Measurements from ENCODE around the gene VKORC1L1. TPM values are rescaled to one million over a fixed set of nuclear protein-coding genes. Genes with fewer than 3 reads are reported as not detected.
"Not testable (repeated sequence)": the region's sequence is repeated elsewhere in the genome, so short reads cannot be mapped to it uniquely, and the experiment has no call there.

Gene VKORC1L1
- total RNA-seq, 1 experiment from 2014 or later, result 25.0 TPM

DNA sequence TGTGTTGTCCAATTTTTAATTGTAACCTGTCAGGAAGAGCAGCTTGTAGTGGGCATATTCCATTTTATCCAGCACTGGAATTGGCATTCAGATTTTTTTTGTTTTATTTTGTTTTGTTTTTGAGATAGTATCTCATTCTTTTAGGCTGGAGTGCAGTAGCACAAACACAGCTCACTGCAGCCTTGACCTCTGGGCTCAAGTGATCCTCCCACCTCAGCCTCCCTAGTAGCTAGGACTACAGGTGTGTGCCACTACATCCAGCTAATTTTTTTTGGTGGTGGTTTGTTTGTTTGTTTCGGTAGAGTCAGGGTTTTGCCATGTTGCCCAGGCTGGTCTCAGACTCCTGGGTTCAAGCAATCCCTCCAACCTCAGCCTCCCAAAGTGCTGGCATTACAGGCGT lies 64.4 kb downstream of the VKORC1L1 start:
- DNase-seq (ENCODE audit: low read depth), result no peak

DNA sequence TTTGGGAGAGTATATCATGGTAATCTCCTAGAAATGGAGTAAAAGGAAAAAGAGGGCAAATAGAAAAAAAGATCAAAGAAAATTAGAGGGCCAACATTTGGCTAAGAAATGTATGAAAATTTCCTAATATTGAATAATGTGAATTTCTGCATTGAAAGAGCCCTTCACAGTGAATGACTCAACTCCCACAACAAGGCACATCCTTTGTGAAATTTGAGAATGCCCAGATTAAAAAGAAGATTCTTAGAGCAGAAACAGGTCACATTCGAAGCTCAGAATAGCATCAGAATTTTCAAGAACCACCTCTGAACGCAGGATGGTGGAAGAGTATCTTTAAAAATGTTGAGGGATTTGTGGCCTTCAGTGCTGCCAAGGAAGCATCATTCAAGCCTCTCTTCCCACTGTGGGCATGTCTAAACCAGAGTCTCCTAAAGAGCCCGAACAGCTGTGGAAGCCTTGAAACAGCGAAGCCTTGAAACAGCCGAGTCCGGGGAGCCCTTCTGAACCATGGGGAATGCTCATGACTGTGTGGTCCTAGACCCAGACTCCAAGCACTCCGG lies 65.5 kb downstream of the VKORC1L1 start:
- DNase-seq (ENCODE audit: low read depth), result no peak

DNA sequence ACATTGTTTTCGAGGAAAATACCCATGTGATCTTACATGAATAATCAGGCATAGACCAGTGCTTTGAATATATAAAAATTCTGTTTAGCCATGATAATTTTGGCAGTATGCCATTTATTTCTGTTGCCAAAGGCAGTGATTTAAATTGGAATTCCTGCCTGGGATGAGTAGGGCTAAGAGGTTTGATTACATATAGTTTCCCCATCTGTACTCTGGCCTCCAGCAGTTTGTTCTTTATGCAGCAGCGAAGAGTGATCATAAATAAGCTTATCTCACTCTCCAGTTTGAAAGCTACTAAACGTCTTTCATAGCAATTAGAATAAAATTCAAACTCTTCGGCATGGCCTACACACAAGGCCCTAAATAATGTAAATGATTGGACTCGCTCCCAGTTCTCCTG lies 72.9 kb downstream of the VKORC1L1 start:
- DNase-seq (ENCODE audit: low read depth), result not testable (repeated sequence)

DNA sequence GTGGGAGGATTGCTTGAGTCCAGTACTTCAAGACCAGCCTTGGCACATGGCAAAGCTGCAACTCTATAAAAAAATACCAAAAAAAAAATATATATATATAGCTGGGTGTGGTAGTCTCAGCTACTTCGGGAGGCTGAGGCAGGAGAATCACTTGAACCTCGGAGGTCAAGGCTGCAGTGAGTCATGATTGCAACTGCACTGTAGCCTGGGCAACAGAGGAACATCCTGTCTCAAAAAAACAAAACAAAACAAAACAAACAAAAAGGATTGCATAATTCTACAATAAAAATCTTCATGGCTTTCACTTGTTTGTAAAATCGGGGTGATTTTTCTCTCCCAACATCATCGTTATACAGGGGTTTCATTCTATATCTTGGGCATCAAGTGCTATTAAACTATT lies 74.0 kb downstream of the VKORC1L1 start:
- peak; percentile 49 for DNase-seq (ENCODE audit: low read depth)

DNA sequence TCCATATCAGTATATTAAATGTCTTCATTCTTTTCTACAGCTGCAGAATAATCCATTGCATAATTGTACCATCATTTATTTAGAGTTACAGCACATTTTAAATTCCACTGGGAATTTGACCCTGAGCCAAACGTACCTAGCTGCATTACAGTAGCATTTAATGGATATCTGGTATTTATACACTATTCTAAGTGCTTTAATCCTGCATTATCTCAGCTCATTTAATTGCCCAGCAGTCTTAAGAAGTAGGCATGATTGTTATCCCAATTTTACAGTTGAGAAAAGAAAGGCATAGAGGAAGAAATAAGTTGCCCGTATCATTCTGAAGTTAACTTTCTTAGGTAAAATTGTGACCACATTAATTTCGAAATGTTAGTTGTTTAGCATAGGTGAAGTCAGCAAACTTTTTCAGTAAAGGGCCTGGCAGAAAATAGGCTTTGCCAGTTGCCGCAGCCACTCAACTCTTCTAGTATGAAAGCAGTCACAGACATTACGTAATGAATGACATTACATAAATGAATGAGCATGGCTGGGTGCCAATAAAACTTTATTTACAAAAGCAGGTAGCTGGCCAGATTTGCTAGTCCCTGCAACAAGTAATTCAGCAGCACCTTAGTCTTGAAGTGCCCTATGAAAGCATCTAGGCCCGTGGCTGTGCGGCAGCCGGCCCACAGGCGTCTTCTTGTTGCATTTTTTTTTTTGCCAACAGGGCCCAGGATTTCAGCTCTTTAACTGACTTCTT lies 79.1 kb downstream of the VKORC1L1 start:
- no peak for DNase-seq (ENCODE audit: low read depth)

DNA sequence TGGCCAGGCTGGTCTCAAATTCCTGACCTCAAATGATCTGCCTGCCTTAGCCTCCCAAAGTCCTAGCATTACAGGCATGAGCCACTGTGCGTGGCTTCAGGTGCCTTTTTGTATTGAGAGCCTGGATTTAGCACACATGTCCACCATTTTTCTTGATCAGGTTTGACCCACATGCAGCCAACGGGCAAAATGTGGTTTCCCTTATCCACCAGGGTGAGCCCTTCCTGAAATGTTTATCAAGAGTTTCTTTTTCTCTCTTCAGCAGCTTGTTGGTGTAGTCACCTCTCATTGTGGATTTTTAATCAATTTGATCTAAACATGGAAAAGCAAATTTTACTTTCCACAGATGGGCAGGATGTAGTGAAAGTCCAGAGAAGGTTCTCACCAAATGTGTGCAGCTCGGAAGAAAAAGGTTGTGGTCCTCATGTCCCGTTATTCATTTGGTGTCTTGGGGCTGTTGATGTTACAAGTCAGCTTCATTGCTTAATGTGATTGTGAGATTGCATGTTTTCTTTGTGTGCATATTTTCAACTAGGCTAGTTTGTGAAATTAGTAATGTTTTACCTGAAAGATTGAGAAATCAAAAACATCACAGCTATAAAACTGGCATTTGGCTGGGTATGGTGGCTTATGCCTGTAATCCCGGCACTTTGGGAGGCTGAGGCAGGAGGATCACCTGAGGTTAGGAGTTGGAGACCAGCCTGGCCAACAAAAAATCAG lies 80.3 kb downstream of the VKORC1L1 start:
- no peak for DNase-seq (ENCODE audit: low read depth)

DNA sequence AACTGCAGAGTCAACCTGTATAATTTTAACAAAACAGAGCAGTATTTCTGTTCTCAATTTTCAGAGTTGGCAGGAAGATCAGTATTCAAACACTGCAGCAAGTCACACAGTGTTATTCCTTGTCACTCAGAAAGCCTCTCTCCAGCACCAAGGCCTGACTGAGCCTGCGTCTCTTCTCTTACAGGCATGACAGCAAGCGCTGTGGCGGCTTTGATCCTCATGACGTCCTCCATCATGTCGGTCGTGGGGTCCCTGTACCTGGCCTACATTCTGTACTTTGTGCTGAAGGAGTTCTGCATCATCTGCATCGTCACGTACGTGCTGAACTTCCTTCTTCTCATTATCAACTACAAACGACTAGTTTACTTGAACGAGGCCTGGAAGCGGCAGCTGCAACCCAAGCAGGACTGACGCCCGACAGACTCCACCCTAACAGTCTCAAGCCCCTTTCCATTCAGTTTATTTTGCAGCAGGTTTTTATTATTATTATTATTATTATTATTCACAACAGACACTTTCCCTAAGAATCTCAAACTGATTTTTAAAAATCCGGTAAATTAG lies 81.1 kb downstream of the VKORC1L1 start:
- DNase-seq (ENCODE audit: low read depth), result no peak

DNA sequence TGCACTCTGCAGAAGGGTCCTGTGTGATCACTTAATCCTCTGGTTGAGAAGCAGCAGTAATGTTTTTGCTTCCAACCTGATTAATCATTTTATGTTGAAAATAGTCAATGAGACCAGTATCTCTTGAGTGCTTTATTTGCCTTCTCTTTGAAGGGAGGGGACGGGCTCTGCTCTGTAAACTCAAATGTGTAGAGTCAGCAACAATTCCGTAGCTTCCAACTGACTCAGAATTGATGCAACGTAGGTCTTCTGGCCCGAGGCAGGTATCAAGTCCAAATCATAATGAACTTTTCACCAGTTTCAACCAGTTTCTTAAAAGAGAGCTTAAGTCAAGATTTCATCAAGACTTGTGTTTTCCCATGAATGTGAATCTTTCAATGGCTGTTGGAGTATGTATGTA lies 82.8 kb downstream of the VKORC1L1 start:
- DNase-seq (ENCODE audit: low read depth), result no peak

DNA sequence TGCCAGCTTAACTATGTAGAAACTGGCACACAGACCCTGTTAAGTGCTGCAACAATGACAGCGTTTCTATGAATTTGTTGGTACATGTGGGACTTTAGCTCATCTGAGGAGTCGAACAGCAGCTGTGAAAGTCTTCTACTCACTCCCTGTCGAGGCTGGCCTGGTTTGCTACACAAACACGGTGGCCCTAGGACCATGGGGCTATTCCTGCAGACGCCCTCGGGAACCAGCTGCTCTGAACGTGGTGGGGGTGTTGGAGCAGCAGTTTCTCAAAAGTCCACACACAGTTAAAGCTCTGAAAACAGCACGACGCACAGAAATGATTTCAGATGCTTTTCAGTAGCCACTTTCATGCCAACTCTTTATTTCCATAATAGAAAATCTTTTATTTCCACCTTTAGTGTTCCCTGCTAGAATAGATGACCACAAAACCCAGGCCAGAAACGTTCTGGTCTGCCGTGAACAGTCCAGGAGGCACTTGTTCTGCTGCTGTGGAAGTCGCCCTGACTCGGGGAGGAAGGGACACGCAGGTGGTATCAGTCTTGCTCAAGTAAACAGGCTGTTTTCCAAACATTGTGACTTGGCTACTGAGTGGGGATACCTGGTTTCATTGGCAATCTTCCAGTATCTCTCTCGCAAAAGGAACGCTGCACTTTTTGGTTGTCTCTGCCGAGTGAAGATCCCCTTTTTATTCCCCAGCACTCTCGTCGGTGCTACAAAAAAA lies 87.6 kb downstream of the VKORC1L1 start:
- DNase-seq (ENCODE audit: low read depth), result no peak

DNA sequence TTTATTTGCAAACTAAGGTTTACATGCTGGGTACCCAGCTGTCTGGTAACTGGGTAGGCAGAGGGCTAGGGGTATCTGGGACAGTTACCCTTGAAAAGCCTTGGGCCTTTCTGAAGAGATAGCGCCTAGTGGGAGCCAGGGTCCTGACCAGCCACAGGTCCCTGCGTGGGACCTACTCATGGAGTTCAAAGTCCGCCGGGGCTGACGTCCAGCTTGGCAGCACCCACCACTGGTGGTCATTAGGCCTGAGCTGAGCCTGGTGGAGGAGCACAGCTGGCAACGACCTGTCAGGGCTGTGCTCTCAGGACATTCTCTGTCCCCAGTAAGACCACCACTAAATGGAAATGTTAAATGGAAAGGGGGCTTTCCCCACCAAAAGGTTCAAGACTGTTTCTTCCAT lies 89.2 kb downstream of the VKORC1L1 start:
- DNase-seq (ENCODE audit: low read depth), result no peak

DNA sequence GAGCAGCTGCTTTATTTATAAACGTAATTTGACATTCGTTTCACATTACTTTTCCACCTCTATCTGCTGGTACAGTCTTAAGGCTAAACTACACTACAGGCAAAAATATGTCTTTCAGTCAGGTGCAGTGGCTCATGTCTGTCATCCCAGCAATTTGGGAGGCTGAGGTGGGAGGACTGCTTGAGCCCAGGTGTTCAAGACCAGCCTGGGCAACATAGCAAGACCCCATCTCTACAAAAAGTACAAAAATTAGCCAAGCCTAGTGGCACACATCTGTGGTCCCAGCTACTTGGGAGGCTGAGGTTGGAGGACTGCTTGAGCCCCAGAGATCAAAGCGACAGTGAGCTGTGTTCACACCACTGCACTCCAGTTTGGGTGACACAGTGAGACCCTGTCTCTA lies 91.8 kb downstream of the VKORC1L1 start:
- not testable (repeated sequence) for DNase-seq (ENCODE audit: low read depth)

DNA sequence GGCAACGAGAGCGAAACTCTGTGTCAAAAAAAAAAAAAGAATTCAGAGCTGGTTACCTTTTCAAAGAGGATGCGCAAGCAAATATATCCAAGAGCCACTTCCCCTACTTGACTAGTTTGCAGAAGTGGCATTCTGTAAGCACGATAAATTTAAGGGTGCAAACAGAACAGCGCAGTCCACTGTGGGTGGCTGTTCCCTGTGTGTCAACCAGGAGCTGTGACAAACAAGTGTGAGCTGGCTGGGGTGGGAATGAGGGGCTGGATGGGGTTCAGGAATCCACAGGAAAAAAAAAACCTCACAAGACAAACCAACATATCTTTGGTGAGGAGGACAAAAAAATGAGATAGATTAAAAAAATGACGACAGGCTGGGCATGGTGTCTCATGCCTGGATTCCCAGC lies 93.3 kb downstream of the VKORC1L1 start:
- DNase-seq (ENCODE audit: low read depth), result no peak

DNA sequence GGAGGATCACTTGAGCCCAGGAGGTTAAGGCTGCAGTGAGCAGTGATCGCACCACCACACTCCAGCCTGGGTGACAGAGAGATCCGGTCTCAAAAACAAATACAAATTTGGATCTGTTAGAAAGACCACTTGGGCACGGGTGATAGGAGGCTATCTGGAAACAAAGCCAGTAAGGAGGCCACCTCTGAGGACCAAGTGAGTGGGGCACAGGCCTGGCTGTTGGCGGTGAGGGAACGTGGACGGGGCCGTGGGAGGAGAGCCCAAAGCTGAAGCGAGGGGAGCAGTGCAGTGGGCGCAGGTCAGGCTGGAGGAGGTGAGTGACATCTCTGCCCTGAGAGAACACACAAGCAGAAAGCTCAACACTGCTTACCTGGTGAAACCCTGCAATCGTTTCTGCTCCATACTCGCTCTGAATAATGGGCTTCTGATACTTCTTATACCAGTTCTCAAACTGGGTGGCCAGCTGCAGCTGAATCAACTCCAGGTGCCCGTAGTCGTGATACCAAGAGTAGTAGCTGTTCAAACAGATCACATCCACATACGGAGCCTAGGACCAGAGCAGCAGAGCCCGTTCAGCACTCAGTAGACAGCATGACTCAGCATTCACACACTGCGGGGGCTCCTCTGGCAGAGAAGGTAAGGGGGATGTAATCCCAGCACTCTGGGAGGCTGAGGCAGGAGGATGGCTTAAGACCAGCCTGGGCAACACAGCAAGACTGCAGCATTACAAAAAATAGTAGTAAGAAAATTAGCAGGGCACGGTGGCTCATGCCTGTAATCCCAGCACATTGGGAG lies 94.7 kb downstream of the VKORC1L1 start:
- no peak for DNase-seq (ENCODE audit: low read depth)

DNA sequence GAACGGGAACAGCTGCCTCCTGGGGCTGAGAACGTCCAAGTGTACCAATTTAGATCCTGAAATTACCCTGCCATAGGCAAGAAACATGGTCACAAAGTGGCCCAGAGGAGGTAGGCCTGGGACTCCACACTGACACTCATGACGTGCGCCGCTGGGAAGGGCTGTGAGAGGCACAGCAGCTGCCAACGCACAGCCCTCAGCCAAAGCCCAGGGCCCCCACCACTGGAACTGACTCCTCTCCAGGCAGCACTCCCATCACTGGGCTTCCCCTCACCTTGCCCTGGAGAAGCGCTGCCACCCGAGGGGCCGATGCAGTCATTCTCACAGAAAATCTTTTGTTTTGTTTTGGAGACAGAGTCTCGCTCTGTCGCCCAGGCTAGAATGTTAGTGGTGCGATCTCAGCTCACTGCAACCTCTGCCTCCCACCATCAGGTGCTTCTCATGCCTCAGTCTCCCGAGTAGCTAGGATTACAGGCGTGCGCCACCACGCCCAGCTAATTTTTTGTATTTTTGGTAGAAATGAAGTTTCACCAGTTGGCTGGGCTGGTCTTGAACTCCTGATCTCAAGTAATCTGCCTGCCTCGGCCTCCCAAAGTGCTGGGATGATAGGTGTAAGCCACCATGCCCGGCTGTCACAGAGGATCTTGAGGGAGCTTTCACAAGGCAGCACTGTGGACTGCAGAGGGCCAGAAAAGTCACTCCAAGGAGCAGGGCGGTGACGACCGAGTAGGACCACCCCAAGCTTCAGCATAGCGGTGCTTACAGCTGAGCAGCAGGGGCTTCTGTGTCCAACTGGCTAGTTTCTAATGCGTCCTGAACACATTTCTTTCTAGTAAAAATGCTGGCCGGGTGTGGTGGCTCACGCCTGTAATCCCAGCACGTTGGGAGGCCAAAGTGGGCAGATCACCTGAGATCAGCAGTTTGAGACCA lies 95.6 kb downstream of the VKORC1L1 start:
- DNase-seq (ENCODE audit: low read depth), result no peak

DNA sequence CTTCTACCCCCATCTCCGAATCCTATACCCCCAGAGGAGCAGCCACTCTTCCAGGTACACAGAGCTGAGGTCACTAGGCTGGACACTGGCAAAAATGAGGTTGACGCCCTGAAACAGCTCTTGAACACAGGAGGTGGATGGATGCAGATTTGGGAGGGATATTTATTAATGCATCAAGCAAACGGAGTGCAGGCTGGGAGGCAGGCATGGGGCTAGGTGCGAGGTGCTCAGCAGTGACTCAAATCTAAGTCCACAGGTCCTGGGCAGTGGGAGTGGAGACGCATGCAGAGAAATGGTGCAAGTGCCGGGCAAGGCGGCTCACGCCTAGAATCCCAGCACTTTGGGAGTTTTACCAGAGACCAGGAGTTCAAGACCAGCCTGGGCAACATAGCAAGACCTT lies 98.1 kb downstream of the VKORC1L1 start:
- no peak for DNase-seq (ENCODE audit: low read depth)

DNA sequence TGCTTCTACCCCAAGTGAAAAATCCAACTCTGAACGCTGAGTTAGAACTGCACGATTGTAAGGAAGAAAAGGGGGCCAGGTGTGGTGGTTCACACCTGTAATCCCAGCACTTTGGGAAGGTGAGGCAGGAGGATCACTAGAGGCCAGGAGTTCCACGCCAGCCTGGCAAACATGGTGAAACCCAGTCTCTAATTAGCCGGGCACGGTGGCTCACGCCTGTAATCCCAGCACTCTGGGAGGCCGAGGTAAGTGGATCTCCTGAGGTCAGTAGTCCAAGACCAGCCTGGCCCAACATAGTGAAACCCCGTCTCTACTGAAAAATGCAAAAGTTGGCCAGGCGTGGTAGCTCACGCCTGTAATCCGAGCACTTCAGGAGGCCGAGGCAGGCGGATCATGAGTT lies 100.1 kb downstream of the VKORC1L1 start:
- no peak for DNase-seq (ENCODE audit: low read depth)

DNA sequence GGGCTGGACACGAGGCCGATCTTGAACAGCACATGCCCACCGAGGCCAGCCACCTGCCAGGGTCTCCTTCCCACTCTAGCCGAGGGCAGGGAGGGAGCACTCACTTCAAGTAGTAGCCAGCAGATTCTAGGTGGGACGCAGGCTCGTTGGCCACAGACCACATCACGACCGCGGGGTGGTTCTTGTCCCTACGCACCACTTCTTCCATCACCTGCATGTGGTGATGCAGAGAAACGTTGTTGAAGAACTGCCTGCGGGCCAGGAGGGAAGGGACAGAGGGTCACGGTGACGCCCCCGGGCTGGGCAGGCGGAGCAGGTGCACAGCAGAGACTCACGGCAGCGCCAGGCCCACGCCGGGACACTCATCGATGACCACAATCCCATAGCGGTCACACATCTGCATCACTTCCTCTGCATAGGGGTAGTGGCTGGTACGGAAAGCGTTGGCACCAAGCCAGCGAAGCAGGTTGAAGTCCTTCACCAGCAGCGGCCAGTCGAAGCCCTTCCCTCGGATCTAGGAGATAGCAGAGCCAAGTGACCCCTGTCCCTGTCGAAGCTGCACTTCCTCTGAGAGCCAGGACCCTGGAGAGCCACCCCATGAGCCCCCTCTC lies 101.4 kb downstream of the VKORC1L1 start:
- no peak for DNase-seq (ENCODE audit: low read depth)

DNA sequence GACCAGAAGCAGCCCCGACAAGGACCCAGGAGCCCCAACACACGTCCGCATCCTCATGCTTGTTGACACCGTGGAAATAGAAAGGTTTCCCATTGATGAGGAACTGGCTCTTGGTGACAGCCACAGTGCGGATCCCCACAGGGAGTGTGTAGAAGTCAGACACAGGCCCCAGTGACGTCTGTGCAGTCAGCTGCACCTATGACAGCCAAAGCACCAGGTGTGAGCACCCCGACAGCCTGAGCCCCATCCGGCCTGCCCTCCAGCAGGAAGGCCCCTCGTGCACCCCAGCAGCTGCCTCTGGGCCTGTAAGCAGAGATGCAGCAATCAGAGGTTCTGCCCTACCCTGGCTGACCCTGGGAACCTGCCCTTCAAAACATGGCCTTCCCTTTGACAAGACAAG lies 102.0 kb downstream of the VKORC1L1 start:
- no peak for DNase-seq (ENCODE audit: low read depth)

DNA sequence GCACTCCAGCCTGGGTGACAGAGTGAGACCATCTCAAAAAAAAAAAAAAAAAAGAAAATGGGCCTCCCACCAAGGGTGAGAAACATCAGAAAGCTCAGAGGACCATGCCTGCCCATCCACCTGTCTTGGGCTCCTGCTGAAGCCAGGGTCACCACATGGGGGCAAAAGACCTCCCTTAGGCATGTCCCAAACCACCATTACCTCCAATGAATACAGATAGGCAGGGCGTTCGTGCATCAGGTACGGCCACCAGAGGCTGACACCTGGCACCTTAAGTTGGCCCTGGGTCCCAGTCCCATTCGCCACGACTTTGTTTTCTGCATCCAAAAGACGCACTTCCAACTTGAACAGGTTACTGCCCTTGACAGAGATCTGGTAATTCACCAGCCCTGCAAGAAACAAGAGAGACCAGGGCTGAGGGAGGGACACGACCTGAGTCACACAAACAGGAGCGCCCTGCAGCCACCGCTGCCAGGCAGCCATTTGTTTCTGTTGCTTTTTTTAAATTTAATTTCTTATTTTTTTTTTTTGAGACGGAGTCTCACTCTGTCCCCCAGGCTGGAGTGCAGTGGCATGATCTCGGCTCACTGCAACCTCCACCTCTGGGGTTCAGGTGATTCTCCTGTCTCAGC lies 103.1 kb downstream of the VKORC1L1 start:
- no peak for DNase-seq (ENCODE audit: low read depth)

All from Daoy (cell line).